GM23338 (cell line): ENCODE measurements around the gene DNA2. TPM values are rescaled to one million over a fixed set of nuclear protein-coding genes. Genes with fewer than 3 reads are reported as not detected.
A peak's percentile ranks its signal among the peaks of the same experiment; 100 is the strongest.

Experiments
- ATAC-seq: fragments of 200-7000 bp; cut with Tn5 transposase; 3 replicates; pipeline ENCODE4 v1.9.1; 2020
- DNase-seq: peaks from one replicate; pipeline ENCODE4 v3.0.0-alpha.2; 2015; ENCODE audit warnings: low spot score
- H2AFZ ChIP-seq: fragments of 200-600 bp; sonication (generic); 2 replicates; pipeline ENCODE4 v1.8.0; 2016; ENCODE audit warnings: antibody characterized with exemption, mild to moderate bottlenecking, moderate library complexity
- H3F3A ChIP-seq: fragments of 200-600 bp; sonication (generic); replicated peaks from 2 replicates; pipeline ENCODE4 v1.8.0; 2017; ENCODE audit warnings: antibody characterized with exemption, mixed run types, low read depth
- H3K27ac ChIP-seq: fragments of 200-600 bp; sonication (generic); 2 replicates; pipeline ENCODE4 v1.6.1; 2016; ENCODE audit warnings: low read depth
- H3K27me3 ChIP-seq: fragments of 200-600 bp; sonication (generic); 2 replicates; pipeline ENCODE4 v1.8.0; 2016; ENCODE audit warnings: mild to moderate bottlenecking, mixed run types, moderate library complexity; ENCODE audit not compliant: insufficient read depth
- H3K36me3 ChIP-seq: fragments of 200-600 bp; sonication (generic); 2 replicates; pipeline ENCODE4 v1.8.0; 2016; ENCODE audit warnings: mild to moderate bottlenecking; ENCODE audit not compliant: insufficient read depth
- H3K4me1 ChIP-seq: fragments of 200-600 bp; sonication (generic); 2 replicates; pipeline ENCODE4 v1.8.0; 2016; ENCODE audit warnings: mild to moderate bottlenecking, moderate library complexity; ENCODE audit not compliant: insufficient read depth
- H3K4me2 ChIP-seq: fragments of 200-600 bp; sonication (generic); 2 replicates; pipeline ENCODE4 v1.7.1; 2017; ENCODE audit warnings: mixed run types
- H3K4me3 ChIP-seq: fragments of 200-600 bp; sonication (generic); 2 replicates; pipeline ENCODE4 v1.6.1; 2016; ENCODE audit warnings: mixed run types
- H3K79me2 ChIP-seq: fragments of 200-600 bp; sonication (generic); replicated peaks from 2 replicates; pipeline ENCODE4 v1.8.0; 2017; ENCODE audit warnings: mild to moderate bottlenecking; ENCODE audit not compliant: insufficient read depth
- H3K9me2 ChIP-seq: fragments of 200-600 bp; sonication (generic); 2 replicates; pipeline ENCODE4 v1.8.0; 2017; ENCODE audit not compliant: insufficient read depth
- H4K20me1 ChIP-seq: fragments of 200-600 bp; sonication (generic); replicated peaks from 2 replicates; pipeline ENCODE4 v1.8.0; 2017; ENCODE audit warnings: mild to moderate bottlenecking; ENCODE audit not compliant: insufficient read depth
- H3K27ac Mint-ChIP-seq: 2 replicates; pipeline ENCODE4 v1.8.0; 2020; ENCODE audit warnings: inconsistent platforms, mild to moderate bottlenecking, moderate library complexity, mixed read lengths
- H3K27me3 Mint-ChIP-seq: 3 replicates; pipeline ENCODE4 v1.8.0; 2022; ENCODE audit warnings: low read depth, mild to moderate bottlenecking, moderate library complexity, mixed read lengths, inconsistent platforms; ENCODE audit not compliant: insufficient read depth, poor library complexity
- H3K36me3 Mint-ChIP-seq: 3 replicates; pipeline ENCODE4 v1.8.0; 2021; ENCODE audit warnings: low read depth, mild to moderate bottlenecking, inconsistent platforms, moderate library complexity, mixed read lengths
- H3K4me1 Mint-ChIP-seq: 3 replicates; pipeline ENCODE4 v1.8.0; 2020; ENCODE audit warnings: mild to moderate bottlenecking, inconsistent platforms, mixed read lengths
- H3K4me3 Mint-ChIP-seq: 3 replicates; pipeline ENCODE4 v1.8.0; 2021; ENCODE audit warnings: moderate library complexity, mild to moderate bottlenecking, inconsistent platforms, mixed read lengths
- H3K9me3 Mint-ChIP-seq: 3 replicates; pipeline ENCODE4 v1.8.0; 2020; ENCODE audit warnings: moderate library complexity, mild to moderate bottlenecking, inconsistent platforms, mixed read lengths
- CREB1 ChIP-seq: fragments of 250-450 bp; sonication (Bioruptor Pico); IDR thresholded peaks from 2 replicates; pipeline ENCODE4 v1.5.0; 2020; ENCODE audit warnings: low read depth, mild to moderate bottlenecking, moderate library complexity
- EZH2 ChIP-seq: fragments of 200-600 bp; sonication (generic); IDR thresholded peaks from one replicate; pipeline ENCODE4 v1.8.0; 2017; ENCODE audit warnings: antibody characterized with exemption, mild to moderate bottlenecking, low read depth; ENCODE audit not compliant: unreplicated experiment
- EZH2phosphoT487 ChIP-seq: fragments of 200-600 bp; sonication (generic); IDR thresholded peaks from one replicate; pipeline ENCODE4 v1.8.1; 2018; ENCODE audit warnings: antibody characterized with exemption; ENCODE audit not compliant: unreplicated experiment
- POLR2AphosphoS5 ChIP-seq: IDR thresholded peaks from 2 replicates; pipeline ENCODE4 v1.6.1; 2016; ENCODE audit warnings: antibody characterized with exemption, low read depth
- STAT1 ChIP-seq: IDR thresholded peaks from one replicate; pipeline ENCODE4 v1.6.1; 2016; ENCODE audit warnings: antibody characterized with exemption; ENCODE audit not compliant: unreplicated experiment
- ZNF331 ChIP-seq: fragments of 250-450 bp; sonication (Bioruptor Pico); IDR thresholded peaks from 2 replicates; pipeline ENCODE4 v1.5.0; 2020; ENCODE audit warnings: low read depth, mild to moderate bottlenecking, moderate library complexity
- polyA plus RNA-seq: library from polyadenylated mRNA; unstranded; fragments of >200 nt; fragmentation: Nextera tagmentation; extraction: Ambion mirVana; gene quantifications from 2 replicates; pipeline ENCODE4 v1.2.1, GENCODE V29; 2016
- total RNA-seq: library from RNA; depleted of rRNA; stranded (reverse); fragments of >200 nt; shearing (Covaris generic); gene quantifications from 2 replicates; pipeline ENCODE4 v1.2.3, GENCODE V29; 2014
- TF ChIP-seq, protein P1 (sequence below): IDR thresholded peaks from one replicate; pipeline ENCODE4 v1.6.1; 2018; ENCODE audit warnings: antibody characterized with exemption; ENCODE audit not compliant: unreplicated experiment
- TF ChIP-seq, protein P2 (sequence below), 2 experiments: fragments of 200-600 bp in 1 of 2; sonication (generic) in 1 of 2; conservative IDR thresholded peaks; 2 replicates each; pipeline versions ENCODE4 v1.5.1 to v1.6.1; 2016 to 2017; ENCODE audit warnings: antibody characterized with exemption in 2 of 2, low read depth in 2 of 2, mild to moderate bottlenecking in 2 of 2, moderate library complexity in 1 of 2
- TF ChIP-seq, protein P3 (sequence below): IDR thresholded peaks from 2 replicates; pipeline ENCODE4 v1.6.1; 2016; ENCODE audit warnings: antibody characterized with exemption

DNA2 gene
- total and polyA plus RNA-seq, 2 experiments from 2014 or later = 25.6 to 49.3 TPM

DNA sequence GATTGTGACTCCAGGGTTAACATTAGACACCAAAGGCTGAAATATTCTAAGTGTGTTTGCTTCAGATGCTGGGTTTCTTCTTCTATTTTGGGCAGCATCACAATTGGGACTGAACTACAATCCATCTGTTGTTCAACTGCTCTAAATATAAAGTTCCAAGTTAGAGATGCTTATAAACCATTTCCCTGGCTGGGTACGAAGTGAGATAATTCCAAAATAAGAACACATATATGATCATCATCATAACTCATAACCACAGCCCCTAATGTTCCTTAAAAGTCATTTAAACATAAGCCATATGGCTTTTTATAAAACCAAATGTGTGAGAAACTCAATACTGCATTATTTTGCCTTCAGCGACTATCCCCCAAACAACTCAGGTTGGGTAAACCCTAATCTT, 28.8 kb downstream of the DNA2 start (continued):
- TF ChIP-seq, protein P1, sequence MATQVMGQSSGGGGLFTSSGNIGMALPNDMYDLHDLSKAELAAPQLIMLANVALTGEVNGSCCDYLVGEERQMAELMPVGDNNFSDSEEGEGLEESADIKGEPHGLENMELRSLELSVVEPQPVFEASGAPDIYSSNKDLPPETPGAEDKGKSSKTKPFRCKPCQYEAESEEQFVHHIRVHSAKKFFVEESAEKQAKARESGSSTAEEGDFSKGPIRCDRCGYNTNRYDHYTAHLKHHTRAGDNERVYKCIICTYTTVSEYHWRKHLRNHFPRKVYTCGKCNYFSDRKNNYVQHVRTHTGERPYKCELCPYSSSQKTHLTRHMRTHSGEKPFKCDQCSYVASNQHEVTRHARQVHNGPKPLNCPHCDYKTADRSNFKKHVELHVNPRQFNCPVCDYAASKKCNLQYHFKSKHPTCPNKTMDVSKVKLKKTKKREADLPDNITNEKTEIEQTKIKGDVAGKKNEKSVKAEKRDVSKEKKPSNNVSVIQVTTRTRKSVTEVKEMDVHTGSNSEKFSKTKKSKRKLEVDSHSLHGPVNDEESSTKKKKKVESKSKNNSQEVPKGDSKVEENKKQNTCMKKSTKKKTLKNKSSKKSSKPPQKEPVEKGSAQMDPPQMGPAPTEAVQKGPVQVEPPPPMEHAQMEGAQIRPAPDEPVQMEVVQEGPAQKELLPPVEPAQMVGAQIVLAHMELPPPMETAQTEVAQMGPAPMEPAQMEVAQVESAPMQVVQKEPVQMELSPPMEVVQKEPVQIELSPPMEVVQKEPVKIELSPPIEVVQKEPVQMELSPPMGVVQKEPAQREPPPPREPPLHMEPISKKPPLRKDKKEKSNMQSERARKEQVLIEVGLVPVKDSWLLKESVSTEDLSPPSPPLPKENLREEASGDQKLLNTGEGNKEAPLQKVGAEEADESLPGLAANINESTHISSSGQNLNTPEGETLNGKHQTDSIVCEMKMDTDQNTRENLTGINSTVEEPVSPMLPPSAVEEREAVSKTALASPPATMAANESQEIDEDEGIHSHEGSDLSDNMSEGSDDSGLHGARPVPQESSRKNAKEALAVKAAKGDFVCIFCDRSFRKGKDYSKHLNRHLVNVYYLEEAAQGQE = no peak
- no peak for TF ChIP-seq CREB1

DNA sequence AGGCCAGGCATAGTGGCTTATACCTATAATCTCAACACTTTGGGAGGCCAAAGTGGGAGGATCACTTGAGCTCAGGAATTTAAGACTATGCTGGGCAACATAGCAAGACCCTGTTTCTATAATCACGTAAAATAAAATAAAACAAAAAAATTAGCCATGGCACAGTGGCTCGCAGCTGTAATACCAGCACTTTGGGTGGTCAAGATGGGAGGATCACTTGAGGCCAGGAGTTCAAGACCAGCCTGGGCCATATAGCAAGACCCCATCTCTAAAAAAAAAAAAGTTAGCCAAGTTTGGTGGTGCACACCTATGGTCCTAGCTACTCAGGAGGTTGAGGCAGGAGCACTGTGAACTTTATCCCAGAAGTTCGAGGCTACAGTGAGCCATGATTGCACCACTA, 30.9 kb downstream of the DNA2 start:
- H3K27ac ChIP-seq = no peak overlapping the region
- Mint-ChIP-seq H3K36me3 (peaks cover 55% of the 10 kb centered on the region), H3K27me3 (peaks cover 4% of the 10 kb centered on the region), H3K4me3 (no peak overlapping the region), H3K4me1 (no peaks in the 10 kb centered on the region), H3K27ac (no peak overlapping the region), H3K9me3 (no peaks in the 10 kb centered on the region)
- peaks cover 17% of the 10 kb centered on the region for H3F3A ChIP-seq
- no peak overlapping the region for H3K4me2 ChIP-seq
- H3K27me3 ChIP-seq = no peaks in the 10 kb centered on the region
- ATAC-seq = no peak
- H3K79me2 ChIP-seq = no peaks in the 10 kb centered on the region
- no peak overlapping the region for H3K4me3 ChIP-seq
- DNase-seq = no peak
- no peak for TF ChIP-seq STAT1
- TF ChIP-seq, protein P2, sequence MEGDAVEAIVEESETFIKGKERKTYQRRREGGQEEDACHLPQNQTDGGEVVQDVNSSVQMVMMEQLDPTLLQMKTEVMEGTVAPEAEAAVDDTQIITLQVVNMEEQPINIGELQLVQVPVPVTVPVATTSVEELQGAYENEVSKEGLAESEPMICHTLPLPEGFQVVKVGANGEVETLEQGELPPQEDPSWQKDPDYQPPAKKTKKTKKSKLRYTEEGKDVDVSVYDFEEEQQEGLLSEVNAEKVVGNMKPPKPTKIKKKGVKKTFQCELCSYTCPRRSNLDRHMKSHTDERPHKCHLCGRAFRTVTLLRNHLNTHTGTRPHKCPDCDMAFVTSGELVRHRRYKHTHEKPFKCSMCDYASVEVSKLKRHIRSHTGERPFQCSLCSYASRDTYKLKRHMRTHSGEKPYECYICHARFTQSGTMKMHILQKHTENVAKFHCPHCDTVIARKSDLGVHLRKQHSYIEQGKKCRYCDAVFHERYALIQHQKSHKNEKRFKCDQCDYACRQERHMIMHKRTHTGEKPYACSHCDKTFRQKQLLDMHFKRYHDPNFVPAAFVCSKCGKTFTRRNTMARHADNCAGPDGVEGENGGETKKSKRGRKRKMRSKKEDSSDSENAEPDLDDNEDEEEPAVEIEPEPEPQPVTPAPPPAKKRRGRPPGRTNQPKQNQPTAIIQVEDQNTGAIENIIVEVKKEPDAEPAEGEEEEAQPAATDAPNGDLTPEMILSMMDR (conservative IDR thresholded peaks at IDR 0.05; ENCODE audit: low read depth in 2 of 2) = no peak
- no peak for TF ChIP-seq CREB1
- no peak for TF ChIP-seq ZNF331 (CRISPR knock-in tag)
- no peak for TF ChIP-seq EZH2phosphoT487
- no peak overlapping the region for H2AFZ ChIP-seq
- H4K20me1 ChIP-seq = peaks cover 5% of the 10 kb centered on the region
- no peaks in the 10 kb centered on the region for H3K9me2 ChIP-seq
- H3K36me3 ChIP-seq = peaks cover 33% of the 10 kb centered on the region
- H3K4me1 ChIP-seq = no peaks in the 10 kb centered on the region

DNA sequence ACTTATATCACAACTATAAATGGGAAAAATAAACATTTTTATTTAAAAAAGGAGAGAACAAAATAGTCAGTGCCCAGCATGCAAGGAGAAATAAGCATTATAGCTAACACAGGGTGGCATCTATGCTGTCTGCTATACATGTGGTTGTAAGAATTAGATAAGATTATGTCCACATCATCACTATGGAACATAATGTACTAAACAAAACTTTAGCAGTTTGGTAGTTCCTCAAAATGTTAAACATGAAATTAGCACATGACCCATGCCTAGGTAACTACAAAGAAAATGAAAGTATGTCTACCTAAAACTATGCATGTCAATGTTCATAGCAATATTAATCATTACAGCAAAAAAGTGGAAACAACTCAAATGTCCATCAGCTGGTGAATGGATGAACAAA, 36.0 kb downstream of the DNA2 start:
- H3K36me3 Mint-ChIP-seq = peaks cover 52% of the 10 kb centered on the region
- no peak for ATAC-seq
- H3K36me3 ChIP-seq = peaks cover 44% of the 10 kb centered on the region
- TF ChIP-seq CREB1 = no peak
- no peak for TF ChIP-seq EZH2
- TF ChIP-seq ZNF331 (CRISPR knock-in tag) = no peak
- TF ChIP-seq, protein P3, sequence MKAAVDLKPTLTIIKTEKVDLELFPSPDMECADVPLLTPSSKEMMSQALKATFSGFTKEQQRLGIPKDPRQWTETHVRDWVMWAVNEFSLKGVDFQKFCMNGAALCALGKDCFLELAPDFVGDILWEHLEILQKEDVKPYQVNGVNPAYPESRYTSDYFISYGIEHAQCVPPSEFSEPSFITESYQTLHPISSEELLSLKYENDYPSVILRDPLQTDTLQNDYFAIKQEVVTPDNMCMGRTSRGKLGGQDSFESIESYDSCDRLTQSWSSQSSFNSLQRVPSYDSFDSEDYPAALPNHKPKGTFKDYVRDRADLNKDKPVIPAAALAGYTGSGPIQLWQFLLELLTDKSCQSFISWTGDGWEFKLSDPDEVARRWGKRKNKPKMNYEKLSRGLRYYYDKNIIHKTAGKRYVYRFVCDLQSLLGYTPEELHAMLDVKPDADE = no peak
- TF ChIP-seq STAT1 = no peak
- TF ChIP-seq, protein P1 = no peak
- no peak for TF ChIP-seq POLR2AphosphoS5

More for the DNA sequence above, 36.0 kb downstream of the DNA2 start:
- Mint-ChIP-seq H3K27ac (no peak overlapping the region), H3K27me3 (peaks cover 6% of the 10 kb centered on the region), H3K4me1 (peaks cover 4% of the 10 kb centered on the region; the same call in 1 of the 3 replicates), H3K9me3 (no peaks in the 10 kb centered on the region), H3K4me3 (no peak overlapping the region)
- Histone ChIP-seq H3K27ac (peak overlapping the region; percentile 35; the same call in 1 of the 2 replicates), H2AFZ (no peak overlapping the region), H3K79me2 (no peaks in the 10 kb centered on the region), H4K20me1 (peaks cover 5% of the 10 kb centered on the region), H3K4me1 (no peaks in the 10 kb centered on the region), H3K9me2 (no peaks in the 10 kb centered on the region), H3K4me3 (no peak overlapping the region), H3K27me3 (no peaks in the 10 kb centered on the region), H3K4me2 (no peak overlapping the region), H3F3A (peaks cover 14% of the 10 kb centered on the region)
- DNase-seq = no peak
